KMS-11 (cell line): ENCODE measurements around the gene METTL1.
"Not testable (repeated sequence)": the region's sequence is repeated elsewhere in the genome, so short reads cannot be mapped to it uniquely, and the experiment has no call there.

Experiments used
- H2AFZ ChIP-seq: fragments of 200-600 bp; sonication (generic); 2 replicates; pipeline ENCODE4 v1.6.1; 2016; ENCODE audit warnings: antibody characterized with exemption, mixed run types, low read depth
- H3K27ac ChIP-seq: fragments of 200-600 bp; sonication (generic); 2 replicates; pipeline ENCODE4 v1.6.1; 2016; ENCODE audit warnings: mild to moderate bottlenecking, mixed run types
- H3K27me3 ChIP-seq: fragments of 200-600 bp; sonication (generic); 2 replicates; pipeline ENCODE4 v1.6.1; 2017; ENCODE audit warnings: mild to moderate bottlenecking, low read depth, mixed run types, moderate library complexity; ENCODE audit not compliant: insufficient read depth
- H3K36me3 ChIP-seq: fragments of 200-600 bp; sonication (generic); 2 replicates; pipeline ENCODE4 v1.6.1; 2017; ENCODE audit warnings: mild to moderate bottlenecking, mixed run types; ENCODE audit not compliant: insufficient read depth
- H3K4me1 ChIP-seq: fragments of 200-600 bp; sonication (generic); 2 replicates; pipeline ENCODE4 v1.6.1; 2016; ENCODE audit warnings: mild to moderate bottlenecking, low read depth, mixed run types; ENCODE audit not compliant: poor library complexity, severe bottlenecking
- H3K4me2 ChIP-seq: fragments of 200-600 bp; sonication (generic); 2 replicates; pipeline ENCODE4 v1.7.0; 2016; ENCODE audit warnings: mild to moderate bottlenecking, mixed run types
- H3K4me3 ChIP-seq: fragments of 200-600 bp; sonication (generic); IDR thresholded peaks from 2 replicates; pipeline ENCODE4 v1.6.1; 2017; ENCODE audit warnings: low read depth, low read length, mixed read lengths; ENCODE audit not compliant: insufficient read depth
- H3K79me2 ChIP-seq: fragments of 200-600 bp; sonication (generic); 2 replicates; pipeline ENCODE4 v1.6.1; 2016; ENCODE audit warnings: low read depth, mixed run types; ENCODE audit not compliant: insufficient read depth
- H3K9ac ChIP-seq: fragments of 200-600 bp; sonication (generic); 2 replicates; pipeline ENCODE4 v1.6.1; 2016; ENCODE audit warnings: mild to moderate bottlenecking, mixed run types
- H4K20me1 ChIP-seq: fragments of 200-600 bp; sonication (generic); 2 replicates; pipeline ENCODE4 v1.6.1; 2016; ENCODE audit warnings: mild to moderate bottlenecking, mixed run types; ENCODE audit not compliant: insufficient read depth
- TF ChIP-seq, protein P1 (sequence below): fragments of 200-600 bp; sonication (generic); conservative IDR thresholded peaks from 2 replicates; pipeline ENCODE4 v1.6.1; 2017; ENCODE audit warnings: low read depth, mild to moderate bottlenecking, antibody characterized with exemption, low read length, moderate library complexity, mixed read lengths

Gene METTL1

DNA sequence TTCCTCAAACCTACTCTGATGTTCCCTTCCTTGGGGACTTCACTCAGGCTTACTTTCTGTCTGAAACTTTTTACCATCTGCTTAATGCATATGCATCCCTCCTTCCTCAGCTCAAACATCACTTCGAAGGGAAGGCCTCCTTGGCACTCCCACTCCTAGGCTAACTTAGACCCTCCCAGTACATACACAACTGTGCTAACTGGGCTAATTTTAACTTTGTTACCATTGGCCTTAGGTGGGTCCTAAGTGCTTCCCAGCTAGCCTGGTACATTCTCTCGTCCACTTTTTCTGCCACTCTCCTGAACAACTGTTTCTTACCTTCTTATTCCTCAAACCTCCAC, 4.3 kb upstream of the METTL1 start:
- Histone ChIP-seq H3K9ac (no peak overlapping the region), H2AFZ (no peak overlapping the region), H3K4me3 (no peak overlapping the region), H3K27me3 (no peaks in the 10 kb centered on the region), H3K27ac (no peak overlapping the region), H3K79me2 (0 out of 2 replicates have a peak, but pooled peaks cover 8% of the 10 kb centered on the region), H4K20me1 (no peaks in the 10 kb centered on the region), H3K4me1 (peaks cover 13% of the 10 kb centered on the region), H3K36me3 (no peaks in the 10 kb centered on the region), H3K4me2 (no peak overlapping the region)
- TF ChIP-seq, protein P1, sequence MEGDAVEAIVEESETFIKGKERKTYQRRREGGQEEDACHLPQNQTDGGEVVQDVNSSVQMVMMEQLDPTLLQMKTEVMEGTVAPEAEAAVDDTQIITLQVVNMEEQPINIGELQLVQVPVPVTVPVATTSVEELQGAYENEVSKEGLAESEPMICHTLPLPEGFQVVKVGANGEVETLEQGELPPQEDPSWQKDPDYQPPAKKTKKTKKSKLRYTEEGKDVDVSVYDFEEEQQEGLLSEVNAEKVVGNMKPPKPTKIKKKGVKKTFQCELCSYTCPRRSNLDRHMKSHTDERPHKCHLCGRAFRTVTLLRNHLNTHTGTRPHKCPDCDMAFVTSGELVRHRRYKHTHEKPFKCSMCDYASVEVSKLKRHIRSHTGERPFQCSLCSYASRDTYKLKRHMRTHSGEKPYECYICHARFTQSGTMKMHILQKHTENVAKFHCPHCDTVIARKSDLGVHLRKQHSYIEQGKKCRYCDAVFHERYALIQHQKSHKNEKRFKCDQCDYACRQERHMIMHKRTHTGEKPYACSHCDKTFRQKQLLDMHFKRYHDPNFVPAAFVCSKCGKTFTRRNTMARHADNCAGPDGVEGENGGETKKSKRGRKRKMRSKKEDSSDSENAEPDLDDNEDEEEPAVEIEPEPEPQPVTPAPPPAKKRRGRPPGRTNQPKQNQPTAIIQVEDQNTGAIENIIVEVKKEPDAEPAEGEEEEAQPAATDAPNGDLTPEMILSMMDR: no peak; the same call in 1 of the 2 replicates

DNA sequence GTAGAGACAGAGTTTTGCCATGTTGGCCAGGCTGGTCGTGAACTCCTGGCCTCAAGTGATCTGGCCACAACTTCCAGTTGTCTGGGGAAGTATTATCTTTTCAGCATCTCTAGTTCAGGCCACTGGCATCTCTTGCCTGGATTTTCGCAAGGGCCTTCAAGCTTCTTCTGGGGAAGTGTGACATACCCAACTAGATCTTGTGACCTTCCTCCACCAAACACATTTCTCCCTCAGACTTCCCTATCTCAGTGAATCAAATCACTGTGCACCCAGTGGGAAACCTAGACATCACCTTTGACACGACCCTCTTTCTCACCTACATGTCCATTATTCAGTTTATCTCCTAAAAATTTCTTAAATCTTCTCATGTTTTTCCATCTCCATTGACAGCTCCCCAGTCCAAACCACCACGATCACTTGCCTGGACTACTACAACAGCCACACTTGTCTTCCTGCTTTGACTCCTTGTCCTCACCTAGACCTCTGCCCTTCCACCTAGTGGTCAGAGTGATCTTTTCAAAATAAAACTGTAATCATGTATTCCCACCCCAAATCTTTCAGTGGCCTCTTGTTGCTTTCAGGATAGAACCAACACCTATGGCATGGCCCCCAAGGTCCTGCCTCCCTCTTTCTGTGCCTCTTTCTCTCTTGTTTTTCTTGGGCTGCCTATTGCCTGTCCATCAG, 3.8 kb upstream of the METTL1 start:
- H3K4me3 ChIP-seq: no peak overlapping the region
- no peak overlapping the region for H3K27ac ChIP-seq
- TF ChIP-seq, protein P1: peak; percentile 51; the same call in 1 of the 2 replicates
- H3K4me1 ChIP-seq: peaks cover 18% of the 10 kb centered on the region
- H3K79me2 ChIP-seq: peaks cover 11% of the 10 kb centered on the region; the same call in 1 of the 2 replicates
- H3K4me2 ChIP-seq: no peak overlapping the region
- H3K27me3 ChIP-seq: no peaks in the 10 kb centered on the region
- H4K20me1 ChIP-seq: no peaks in the 10 kb centered on the region
- no peak overlapping the region for H2AFZ ChIP-seq
- H3K9ac ChIP-seq: no peak overlapping the region
- H3K36me3 ChIP-seq: no peaks in the 10 kb centered on the region

DNA sequence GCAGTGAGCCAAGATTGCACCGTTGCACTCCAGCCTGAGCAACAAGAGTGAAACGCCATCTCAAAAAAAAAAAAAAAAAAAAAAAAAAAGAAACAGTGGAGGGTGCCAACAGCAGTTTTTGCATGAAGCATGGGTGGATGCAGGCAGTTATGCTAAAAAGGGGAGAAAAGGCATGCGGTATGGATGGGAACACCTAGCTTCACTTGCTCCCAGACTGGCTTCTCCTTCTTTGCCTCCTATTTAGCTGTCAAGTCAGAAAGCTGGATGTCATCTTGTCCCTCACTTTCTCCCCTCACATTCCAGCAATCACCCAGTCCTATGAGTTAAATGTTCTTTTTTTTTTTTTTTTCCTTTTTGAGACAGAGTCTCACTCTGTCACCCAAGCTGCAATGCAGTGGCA, 3.1 kb upstream of the METTL1 start:
- H2AFZ ChIP-seq: no peak overlapping the region
- H3K79me2 ChIP-seq: peaks cover 16% of the 10 kb centered on the region; the same call in 1 of the 2 replicates
- no peak overlapping the region for H3K27ac ChIP-seq

DNA sequence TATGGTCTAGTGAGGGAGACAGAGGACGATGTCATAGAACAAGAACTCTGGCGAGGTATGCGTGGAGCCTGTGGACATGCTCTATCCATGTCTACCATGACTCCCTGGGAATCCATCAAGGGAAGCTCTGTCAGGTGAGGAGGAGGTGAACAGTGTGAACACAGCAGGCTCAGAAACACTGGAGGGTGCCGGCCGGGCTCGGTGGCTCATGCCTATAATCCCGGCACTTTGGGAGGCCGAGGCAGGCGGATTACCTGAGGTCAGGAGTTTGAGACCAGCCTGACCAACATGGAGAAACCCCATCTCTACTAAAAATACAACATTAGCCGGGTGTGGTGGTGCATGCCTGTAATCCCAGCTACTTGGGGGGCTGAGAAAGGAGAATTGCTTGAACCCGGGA, 2.7 kb upstream of the METTL1 start:
- not testable (repeated sequence) for H2AFZ ChIP-seq, H4K20me1 ChIP-seq, H3K4me2 ChIP-seq, H3K9ac ChIP-seq, H3K27me3 ChIP-seq, H3K4me3 ChIP-seq, H3K27ac ChIP-seq, H3K36me3 ChIP-seq
- Histone ChIP-seq H3K4me1 (peaks cover 22% of the 10 kb centered on the region), H3K79me2 (peaks cover 16% of the 10 kb centered on the region; the same call in 1 of the 2 replicates)

More for the DNA sequence above, 3.1 kb upstream of the METTL1 start:
- Histone ChIP-seq H3K4me2 (no peak overlapping the region), H3K27me3 (no peaks in the 10 kb centered on the region), H3K4me3 (no peak overlapping the region), H4K20me1 (no peaks in the 10 kb centered on the region), H3K9ac (no peak overlapping the region), H3K4me1 (peaks cover 22% of the 10 kb centered on the region), H3K36me3 (no peaks in the 10 kb centered on the region; the same call in 1 of the 2 replicates)
- TF ChIP-seq, protein P1: no peak
